Rectal smooth muscle tissue (tissue), 1 donor: ENCODE measurements around the gene RGPD8.
"Not testable (repeated sequence)": the region's sequence is repeated elsewhere in the genome, so short reads cannot be mapped to it uniquely, and the experiment has no call there.

ENCODE experiments used
- H3K27ac ChIP-seq: one replicate; pipeline ENCODE4 v1.7.0; 2013; ENCODE audit warnings: low read depth, low read length, inconsistent platforms
- H3K27me3 ChIP-seq: one replicate; pipeline ENCODE4 v1.7.0; 2013; ENCODE audit warnings: low read length; ENCODE audit not compliant: control insufficient read depth, insufficient read depth
- H3K36me3 ChIP-seq: one replicate; pipeline ENCODE4 v1.7.0; 2013; ENCODE audit warnings: low read length; ENCODE audit not compliant: control insufficient read depth, insufficient read depth
- H3K4me1 ChIP-seq: one replicate; pipeline ENCODE4 v1.7.0; 2013; ENCODE audit warnings: low read length; ENCODE audit not compliant: control insufficient read depth, insufficient read depth
- H3K4me3 ChIP-seq: one replicate; pipeline ENCODE4 v1.7.0; 2013; ENCODE audit warnings: low read length
- H3K9ac ChIP-seq: one replicate; pipeline ENCODE4 v1.7.0; 2013; ENCODE audit warnings: low read length

RGPD8 gene

GRCh38 chr2:112459372-112459771, 25.9 kb upstream of the RGPD8 start:
- Histone ChIP-seq H3K27ac (no peak overlapping the region), H3K36me3 (no peaks in the 10 kb centered on the region), H3K4me3 (no peak overlapping the region), H3K4me1 (no peaks in the 10 kb centered on the region), H3K27me3 (no peaks in the 10 kb centered on the region), H3K9ac (no peak overlapping the region)

DNA sequence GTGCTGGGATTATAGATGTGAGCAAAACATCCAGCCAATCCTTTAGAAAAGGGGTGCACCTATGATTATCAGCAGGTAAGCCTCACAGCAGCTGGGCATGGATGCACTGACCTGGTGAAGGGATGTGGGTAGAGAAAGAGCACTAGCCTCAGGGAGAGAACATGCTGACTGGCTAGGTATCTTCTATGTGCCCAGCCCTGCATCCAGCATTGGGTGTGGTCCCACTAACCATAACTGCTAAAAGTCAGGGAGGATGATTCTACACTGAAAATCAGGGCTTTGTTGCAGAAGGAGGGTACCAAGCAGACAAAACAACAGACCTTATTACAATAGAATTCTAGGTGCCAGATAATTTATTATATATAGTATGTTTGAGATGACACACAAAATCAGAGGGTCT, 21.1 kb upstream of the RGPD8 start:
- Histone ChIP-seq H3K27me3 (no peaks in the 10 kb centered on the region), H3K36me3 (no peaks in the 10 kb centered on the region), H3K9ac (no peak overlapping the region), H3K4me1 (no peaks in the 10 kb centered on the region), H3K27ac (no peak overlapping the region), H3K4me3 (no peak overlapping the region)

- Histone ChIP-seq H3K4me3 (no peak overlapping the region), H3K27ac (no peak overlapping the region), H3K36me3 (no peaks in the 10 kb centered on the region), H3K9ac (no peak overlapping the region), H3K27me3 (no peaks in the 10 kb centered on the region), H3K4me1 (no peaks in the 10 kb centered on the region)
Observed at GRCh38 chr2:112451317-112451716, 17.9 kb upstream of the RGPD8 start.

DNA sequence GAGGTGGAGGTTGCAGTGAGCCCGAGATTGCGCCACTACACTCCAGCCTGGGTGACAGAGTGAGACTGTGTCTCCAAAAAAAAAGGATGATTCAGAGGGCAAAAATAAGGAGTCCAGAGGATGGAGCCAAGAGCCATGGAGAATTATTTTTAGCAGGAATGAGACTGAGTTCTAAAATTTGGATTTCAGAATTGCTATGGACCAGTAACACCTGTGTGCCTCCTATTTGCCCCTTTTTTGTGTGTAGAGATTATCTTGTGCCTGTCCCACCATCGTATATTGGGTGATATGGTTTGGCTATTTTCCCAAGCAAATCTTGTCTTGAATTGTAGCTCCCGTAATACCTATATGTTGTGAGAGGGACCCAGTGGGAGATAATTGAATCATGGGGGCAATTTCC, 16.4 kb upstream of the RGPD8 start:
- Histone ChIP-seq H3K4me3 (no peak overlapping the region), H3K27me3 (no peaks in the 10 kb centered on the region), H3K4me1 (no peaks in the 10 kb centered on the region), H3K36me3 (no peaks in the 10 kb centered on the region), H3K27ac (no peak overlapping the region), H3K9ac (no peak overlapping the region)

DNA sequence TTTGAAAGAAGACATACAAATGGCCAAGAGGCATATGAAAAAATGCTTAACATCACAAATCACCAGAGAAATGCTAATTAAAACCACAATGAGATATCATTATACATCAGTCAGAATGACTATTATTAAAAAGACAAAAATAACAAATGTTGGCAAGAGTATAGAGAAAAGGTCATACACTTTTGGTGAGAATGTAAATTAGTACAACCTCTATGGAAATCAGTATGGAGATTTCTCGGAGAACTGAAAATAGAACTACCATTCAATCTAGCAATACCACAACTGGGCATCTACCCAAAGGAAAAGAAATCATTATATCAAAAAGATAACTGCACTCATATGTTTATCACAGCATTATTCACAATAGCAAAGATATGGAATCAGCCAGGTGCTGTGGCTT, 10.8 kb upstream of the RGPD8 start:
- not testable (repeated sequence) for H3K27ac ChIP-seq

GRCh38 chr2:112438603-112439261, 5.3 kb upstream of the RGPD8 start:
- not testable (repeated sequence) for H3K9ac ChIP-seq, H3K27me3 ChIP-seq, H3K27ac ChIP-seq, H3K4me3 ChIP-seq, H3K36me3 ChIP-seq, H3K4me1 ChIP-seq

More for the DNA sequence above, 10.8 kb upstream of the RGPD8 start:
- not testable (repeated sequence) for H3K4me3 ChIP-seq, H3K36me3 ChIP-seq, H3K4me1 ChIP-seq, H3K9ac ChIP-seq, H3K27me3 ChIP-seq

DNA sequence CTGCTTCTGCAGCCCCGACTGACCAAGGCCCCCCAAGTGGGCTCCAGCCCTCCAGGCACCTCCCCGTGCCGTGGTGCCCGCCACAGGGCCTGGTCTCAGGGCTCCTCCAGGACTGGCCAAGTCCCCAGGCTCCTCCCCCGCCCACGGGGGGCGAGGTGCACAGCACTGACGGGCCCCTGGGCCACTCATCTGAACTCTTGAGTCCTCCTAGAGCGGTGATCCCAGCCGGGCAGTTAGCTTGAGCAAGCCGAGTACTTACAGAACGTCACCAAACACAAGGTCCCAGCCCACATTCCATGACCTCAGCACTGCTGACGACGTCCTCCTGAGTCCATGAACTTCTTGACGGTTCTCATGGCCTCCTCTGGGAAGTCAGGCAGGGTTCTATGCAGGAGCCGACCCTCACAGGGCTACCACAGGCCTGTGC, 4.0 kb upstream of the RGPD8 start:
- not testable (repeated sequence) for H3K27ac ChIP-seq, H3K4me1 ChIP-seq, H3K36me3 ChIP-seq, H3K4me3 ChIP-seq, H3K9ac ChIP-seq, H3K27me3 ChIP-seq

DNA sequence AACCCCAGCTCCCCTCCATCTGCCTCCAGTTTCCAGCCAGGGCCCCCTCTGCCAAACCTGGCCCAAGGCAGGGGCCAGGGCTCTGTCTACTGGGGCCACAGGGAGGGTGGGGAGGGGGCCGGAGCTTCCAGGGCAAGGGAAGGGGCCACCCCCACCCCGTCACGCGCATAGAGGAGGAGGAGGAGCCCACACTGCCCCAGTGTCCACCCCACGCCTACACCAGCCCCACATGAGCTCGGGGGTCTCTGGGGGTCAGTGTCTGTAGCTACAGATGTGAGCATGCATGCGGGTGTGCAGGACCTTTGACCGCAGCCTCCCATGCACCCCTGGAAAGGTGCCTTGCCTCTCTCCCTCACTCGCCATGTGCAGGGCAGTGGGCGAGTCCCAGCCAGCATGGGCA, 3.5 kb upstream of the RGPD8 start:
- H3K27me3 ChIP-seq, H3K36me3 ChIP-seq, H3K4me3 ChIP-seq, H3K9ac ChIP-seq, H3K4me1 ChIP-seq, H3K27ac ChIP-seq: not testable (repeated sequence)

DNA sequence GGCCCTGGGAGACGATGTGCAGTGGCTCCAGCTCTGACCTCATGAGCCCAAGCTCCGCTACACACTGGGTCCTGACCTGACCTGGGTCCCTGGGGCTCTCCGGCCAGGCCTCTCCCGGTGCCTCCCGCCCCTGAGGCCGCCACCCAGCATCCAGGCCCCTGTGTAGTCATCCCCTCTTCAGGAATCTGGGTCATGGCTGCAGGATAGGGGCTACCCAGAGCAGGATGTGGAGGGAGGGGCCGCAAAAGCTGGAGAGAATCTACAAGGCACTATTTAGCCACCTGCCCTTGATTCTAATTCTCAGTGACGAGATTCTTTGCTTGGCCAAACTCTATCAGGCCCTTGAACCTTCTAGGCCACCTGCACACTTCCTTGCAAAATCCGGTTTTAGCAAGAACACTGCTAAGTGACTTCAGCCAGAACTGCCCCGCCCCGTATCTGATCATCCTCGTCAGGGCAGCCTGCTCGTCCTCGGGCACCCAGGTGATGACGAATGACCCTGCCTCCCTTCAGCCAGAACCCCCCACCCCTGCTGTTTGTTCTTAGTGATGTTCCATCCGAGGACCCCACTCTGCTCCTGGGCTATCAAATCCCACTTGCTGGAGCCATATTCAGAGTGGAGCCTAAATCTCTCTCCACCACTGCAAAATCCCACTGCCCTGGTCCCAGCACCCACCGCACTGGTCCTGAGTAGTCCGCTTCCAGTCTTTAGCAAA, 2.4 kb upstream of the RGPD8 start:
- H3K4me3 ChIP-seq, H3K27ac ChIP-seq, H3K36me3 ChIP-seq, H3K9ac ChIP-seq, H3K4me1 ChIP-seq, H3K27me3 ChIP-seq: not testable (repeated sequence)

GRCh38 chr2:112434890-112435715, 1.7 kb upstream of the RGPD8 start:
- not testable (repeated sequence) for H3K9ac ChIP-seq, H3K4me1 ChIP-seq, H3K27me3 ChIP-seq, H3K27ac ChIP-seq, H3K4me3 ChIP-seq, H3K36me3 ChIP-seq

- Histone ChIP-seq H3K27me3 (no peaks in the 10 kb centered on the region), H3K9ac (no peak overlapping the region), H3K4me3 (no peak overlapping the region), H3K36me3 (no peaks in the 10 kb centered on the region), H3K4me1 (no peaks in the 10 kb centered on the region), H3K27ac (no peak overlapping the region)
Observed at GRCh38 chr2:112433932-112434730, 686 bp upstream of the RGPD8 start.
